ENCODE results near the gene ST3GAL6. TPM values are rescaled to one million over a fixed set of nuclear protein-coding genes. Genes with fewer than 3 reads are reported as not detected.

Gene ST3GAL6
- total and polyA plus RNA-seq, 2 of the 8 experiments (the other 6 are each of a cell fraction or from before 2014, with no cell fraction given): 3.3 to 6.1 TPM

DNA sequence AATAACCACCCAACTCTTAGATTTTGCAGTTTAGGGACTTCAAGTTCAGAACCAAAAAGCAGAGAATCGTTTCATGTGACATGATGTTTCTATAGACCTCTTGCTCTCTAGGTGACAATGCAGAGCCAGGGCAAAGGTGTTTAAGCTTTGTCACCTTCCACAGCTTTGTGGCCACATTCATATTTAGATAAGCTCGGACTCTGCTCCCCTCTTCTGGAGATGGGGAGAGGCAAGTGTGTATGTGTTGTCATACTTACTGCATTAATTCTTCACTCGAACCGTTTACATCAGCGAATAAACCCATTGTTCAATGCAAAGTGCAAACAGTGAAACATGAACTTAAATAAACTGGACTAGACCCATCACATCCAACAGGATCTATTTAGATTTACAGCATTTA lies 33.2 kb downstream of the ST3GAL6 start (continued):
- TF ChIP-seq, protein P1, sequence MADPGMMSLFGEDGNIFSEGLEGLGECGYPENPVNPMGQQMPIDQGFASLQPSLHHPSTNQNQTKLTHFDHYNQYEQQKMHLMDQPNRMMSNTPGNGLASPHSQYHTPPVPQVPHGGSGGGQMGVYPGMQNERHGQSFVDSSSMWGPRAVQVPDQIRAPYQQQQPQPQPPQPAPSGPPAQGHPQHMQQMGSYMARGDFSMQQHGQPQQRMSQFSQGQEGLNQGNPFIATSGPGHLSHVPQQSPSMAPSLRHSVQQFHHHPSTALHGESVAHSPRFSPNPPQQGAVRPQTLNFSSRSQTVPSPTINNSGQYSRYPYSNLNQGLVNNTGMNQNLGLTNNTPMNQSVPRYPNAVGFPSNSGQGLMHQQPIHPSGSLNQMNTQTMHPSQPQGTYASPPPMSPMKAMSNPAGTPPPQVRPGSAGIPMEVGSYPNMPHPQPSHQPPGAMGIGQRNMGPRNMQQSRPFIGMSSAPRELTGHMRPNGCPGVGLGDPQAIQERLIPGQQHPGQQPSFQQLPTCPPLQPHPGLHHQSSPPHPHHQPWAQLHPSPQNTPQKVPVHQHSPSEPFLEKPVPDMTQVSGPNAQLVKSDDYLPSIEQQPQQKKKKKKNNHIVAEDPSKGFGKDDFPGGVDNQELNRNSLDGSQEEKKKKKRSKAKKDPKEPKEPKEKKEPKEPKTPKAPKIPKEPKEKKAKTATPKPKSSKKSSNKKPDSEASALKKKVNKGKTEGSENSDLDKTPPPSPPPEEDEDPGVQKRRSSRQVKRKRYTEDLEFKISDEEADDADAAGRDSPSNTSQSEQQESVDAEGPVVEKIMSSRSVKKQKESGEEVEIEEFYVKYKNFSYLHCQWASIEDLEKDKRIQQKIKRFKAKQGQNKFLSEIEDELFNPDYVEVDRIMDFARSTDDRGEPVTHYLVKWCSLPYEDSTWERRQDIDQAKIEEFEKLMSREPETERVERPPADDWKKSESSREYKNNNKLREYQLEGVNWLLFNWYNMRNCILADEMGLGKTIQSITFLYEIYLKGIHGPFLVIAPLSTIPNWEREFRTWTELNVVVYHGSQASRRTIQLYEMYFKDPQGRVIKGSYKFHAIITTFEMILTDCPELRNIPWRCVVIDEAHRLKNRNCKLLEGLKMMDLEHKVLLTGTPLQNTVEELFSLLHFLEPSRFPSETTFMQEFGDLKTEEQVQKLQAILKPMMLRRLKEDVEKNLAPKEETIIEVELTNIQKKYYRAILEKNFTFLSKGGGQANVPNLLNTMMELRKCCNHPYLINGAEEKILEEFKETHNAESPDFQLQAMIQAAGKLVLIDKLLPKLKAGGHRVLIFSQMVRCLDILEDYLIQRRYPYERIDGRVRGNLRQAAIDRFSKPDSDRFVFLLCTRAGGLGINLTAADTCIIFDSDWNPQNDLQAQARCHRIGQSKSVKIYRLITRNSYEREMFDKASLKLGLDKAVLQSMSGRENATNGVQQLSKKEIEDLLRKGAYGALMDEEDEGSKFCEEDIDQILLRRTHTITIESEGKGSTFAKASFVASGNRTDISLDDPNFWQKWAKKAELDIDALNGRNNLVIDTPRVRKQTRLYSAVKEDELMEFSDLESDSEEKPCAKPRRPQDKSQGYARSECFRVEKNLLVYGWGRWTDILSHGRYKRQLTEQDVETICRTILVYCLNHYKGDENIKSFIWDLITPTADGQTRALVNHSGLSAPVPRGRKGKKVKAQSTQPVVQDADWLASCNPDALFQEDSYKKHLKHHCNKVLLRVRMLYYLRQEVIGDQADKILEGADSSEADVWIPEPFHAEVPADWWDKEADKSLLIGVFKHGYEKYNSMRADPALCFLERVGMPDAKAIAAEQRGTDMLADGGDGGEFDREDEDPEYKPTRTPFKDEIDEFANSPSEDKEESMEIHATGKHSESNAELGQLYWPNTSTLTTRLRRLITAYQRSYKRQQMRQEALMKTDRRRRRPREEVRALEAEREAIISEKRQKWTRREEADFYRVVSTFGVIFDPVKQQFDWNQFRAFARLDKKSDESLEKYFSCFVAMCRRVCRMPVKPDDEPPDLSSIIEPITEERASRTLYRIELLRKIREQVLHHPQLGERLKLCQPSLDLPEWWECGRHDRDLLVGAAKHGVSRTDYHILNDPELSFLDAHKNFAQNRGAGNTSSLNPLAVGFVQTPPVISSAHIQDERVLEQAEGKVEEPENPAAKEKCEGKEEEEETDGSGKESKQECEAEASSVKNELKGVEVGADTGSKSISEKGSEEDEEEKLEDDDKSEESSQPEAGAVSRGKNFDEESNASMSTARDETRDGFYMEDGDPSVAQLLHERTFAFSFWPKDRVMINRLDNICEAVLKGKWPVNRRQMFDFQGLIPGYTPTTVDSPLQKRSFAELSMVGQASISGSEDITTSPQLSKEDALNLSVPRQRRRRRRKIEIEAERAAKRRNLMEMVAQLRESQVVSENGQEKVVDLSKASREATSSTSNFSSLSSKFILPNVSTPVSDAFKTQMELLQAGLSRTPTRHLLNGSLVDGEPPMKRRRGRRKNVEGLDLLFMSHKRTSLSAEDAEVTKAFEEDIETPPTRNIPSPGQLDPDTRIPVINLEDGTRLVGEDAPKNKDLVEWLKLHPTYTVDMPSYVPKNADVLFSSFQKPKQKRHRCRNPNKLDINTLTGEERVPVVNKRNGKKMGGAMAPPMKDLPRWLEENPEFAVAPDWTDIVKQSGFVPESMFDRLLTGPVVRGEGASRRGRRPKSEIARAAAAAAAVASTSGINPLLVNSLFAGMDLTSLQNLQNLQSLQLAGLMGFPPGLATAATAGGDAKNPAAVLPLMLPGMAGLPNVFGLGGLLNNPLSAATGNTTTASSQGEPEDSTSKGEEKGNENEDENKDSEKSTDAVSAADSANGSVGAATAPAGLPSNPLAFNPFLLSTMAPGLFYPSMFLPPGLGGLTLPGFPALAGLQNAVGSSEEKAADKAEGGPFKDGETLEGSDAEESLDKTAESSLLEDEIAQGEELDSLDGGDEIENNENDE (IDR thresholded peaks at IDR 0.05; ENCODE audit: insufficient replicate concordance, low read length): no peak
- no peak for TF ChIP-seq SIX5 (IDR thresholded peaks at IDR 0.05; ENCODE audit: low read depth, low read length)
- TF ChIP-seq, protein P2, sequence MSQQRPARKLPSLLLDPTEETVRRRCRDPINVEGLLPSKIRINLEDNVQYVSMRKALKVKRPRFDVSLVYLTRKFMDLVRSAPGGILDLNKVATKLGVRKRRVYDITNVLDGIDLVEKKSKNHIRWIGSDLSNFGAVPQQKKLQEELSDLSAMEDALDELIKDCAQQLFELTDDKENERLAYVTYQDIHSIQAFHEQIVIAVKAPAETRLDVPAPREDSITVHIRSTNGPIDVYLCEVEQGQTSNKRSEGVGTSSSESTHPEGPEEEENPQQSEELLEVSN (IDR thresholded peaks at IDR 0.05): no peak
- TF ChIP-seq TAF7 (optimal IDR thresholded peaks at IDR 0.05; ENCODE audit: borderline replicate concordance, low read depth, low read length): no peak
- no peak for TF ChIP-seq POLR2AphosphoS5 (IDR thresholded peaks at IDR 0.05; ENCODE audit: low read depth, low read length)
- TF ChIP-seq, protein P3, sequence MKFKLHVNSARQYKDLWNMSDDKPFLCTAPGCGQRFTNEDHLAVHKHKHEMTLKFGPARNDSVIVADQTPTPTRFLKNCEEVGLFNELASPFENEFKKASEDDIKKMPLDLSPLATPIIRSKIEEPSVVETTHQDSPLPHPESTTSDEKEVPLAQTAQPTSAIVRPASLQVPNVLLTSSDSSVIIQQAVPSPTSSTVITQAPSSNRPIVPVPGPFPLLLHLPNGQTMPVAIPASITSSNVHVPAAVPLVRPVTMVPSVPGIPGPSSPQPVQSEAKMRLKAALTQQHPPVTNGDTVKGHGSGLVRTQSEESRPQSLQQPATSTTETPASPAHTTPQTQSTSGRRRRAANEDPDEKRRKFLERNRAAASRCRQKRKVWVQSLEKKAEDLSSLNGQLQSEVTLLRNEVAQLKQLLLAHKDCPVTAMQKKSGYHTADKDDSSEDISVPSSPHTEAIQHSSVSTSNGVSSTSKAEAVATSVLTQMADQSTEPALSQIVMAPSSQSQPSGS (IDR thresholded peaks at IDR 0.05; ENCODE audit: low read length): no peak
- no peak for TF ChIP-seq SAP30 (IDR thresholded peaks at IDR 0.05; ENCODE audit: insufficient read depth, insufficient replicate concordance, low read length)
